Activated CD4-positive, alpha-beta memory T cell treated with anti-CD3 and anti-CD28 coated beads for 36 hours (primary cell): ENCODE results near the gene SYCE1L. TPM values are rescaled to one million over a fixed set of nuclear protein-coding genes. Genes with fewer than 3 reads are reported as not detected.
A peak's percentile ranks its signal among the peaks of the same experiment; 100 is the strongest.
"Not testable (repeated sequence)": the region's sequence is repeated elsewhere in the genome, so short reads cannot be mapped to it uniquely, and the experiment has no call there.

Experiments used
- CTCF ChIA-PET: fragments of 350-600 bp; sonication (Branson Sonifier 250); formaldehyde crosslinking; loops from one replicate; lab custom pipeline; 2021; ENCODE audit warnings: antibody characterized with exemption, inconsistent platforms; lab: Charles Lee
- POLR2A ChIA-PET: fragments of 350-600 bp; sonication (Branson Sonifier 250); formaldehyde crosslinking; loops from one replicate; lab custom pipeline; 2021; ENCODE audit warnings: antibody characterized with exemption; lab: Charles Lee
- DNase-seq: peaks from one replicate; pipeline ENCODE4 v3.0.0-alpha.2; 2020
- H3K27ac Mint-ChIP-seq: one replicate; pipeline ENCODE4 v1.8.0; 2021; ENCODE audit warnings: mixed read lengths
- H3K27me3 Mint-ChIP-seq: one replicate; pipeline ENCODE4 v1.8.0; 2021; ENCODE audit warnings: mixed read lengths
- H3K36me3 Mint-ChIP-seq: one replicate; pipeline ENCODE4 v1.8.0; 2021; ENCODE audit warnings: mixed read lengths
- H3K4me1 Mint-ChIP-seq: one replicate; pipeline ENCODE4 v1.8.0; 2021; ENCODE audit warnings: low read depth, mixed read lengths
- H3K4me3 Mint-ChIP-seq: one replicate; pipeline ENCODE4 v1.8.0; 2021; ENCODE audit warnings: mild to moderate bottlenecking, mixed read lengths
- H3K9me3 Mint-ChIP-seq: one replicate; pipeline ENCODE4 v1.8.0; 2021; ENCODE audit warnings: mixed read lengths
- intact Hi-C: fragments of 100-400 bp; cut with micrococcal nuclease; formaldehyde crosslinking; loops from one replicate; pipeline ENCODE4 v1.15.1; 2023
- total RNA-seq, 2 experiments: library from RNA; stranded (reverse); gene quantifications; one replicate each; pipeline ENCODE4 v1.2.3, GENCODE V29; 2021

Gene SYCE1L
- total RNA-seq, 2 experiments from 2014 or later = 3.9 to 5.0 TPM

- Mint-ChIP-seq H3K36me3 (no peaks in the 10 kb centered on the region), H3K27ac (no peak overlapping the region), H3K27me3 (peaks cover 32% of the 10 kb centered on the region), H3K4me3 (no peak overlapping the region), H3K9me3 (no peaks in the 10 kb centered on the region), H3K4me1 (no peaks in the 10 kb centered on the region)
- no peak for DNase-seq
- ChIA-PET POLR2A (no interaction called here), CTCF (interaction anchor here (1.2 to 4.1 kb wide), 2 partner anchors 71 to 1386 kb away, joined by 4 to 33 read pairs; no protein-coding TSS in a partner anchor)
- intact Hi-C loops = loop anchor here (10.0 kb wide), 1 partner anchor 518 kb away; no protein-coding TSS in a partner anchor
Observed at GRCh38 chr16:77172951-77173350, 26.3 kb upstream of the SYCE1L start.

GRCh38 chr16:77183137-77183536, 16.1 kb upstream of the SYCE1L start:
- POLR2A ChIA-PET = no interaction called here
- CTCF ChIA-PET = interaction anchor here (1.2 kb wide), 1 partner anchor 11 kb away, joined by 3 read pairs; no protein-coding TSS in a partner anchor
- H3K27me3 Mint-ChIP-seq = peaks cover 9% of the 10 kb centered on the region
- H3K9me3 Mint-ChIP-seq = no peaks in the 10 kb centered on the region
- no peaks in the 10 kb centered on the region for H3K36me3 Mint-ChIP-seq
- DNase-seq = no peak
- no peaks in the 10 kb centered on the region for H3K4me1 Mint-ChIP-seq
- no peak overlapping the region for H3K4me3 Mint-ChIP-seq
- H3K27ac Mint-ChIP-seq = no peak overlapping the region
- intact Hi-C loops = no loop called here

GRCh38 chr16:77186298-77186697, 12.9 kb upstream of the SYCE1L start:
- intact Hi-C loops, H3K9me3 Mint-ChIP-seq, H3K27me3 Mint-ChIP-seq, H3K4me3 Mint-ChIP-seq, DNase-seq, H3K36me3 Mint-ChIP-seq, CTCF ChIA-PET, POLR2A ChIA-PET, H3K4me1 Mint-ChIP-seq, H3K27ac Mint-ChIP-seq: not testable (repeated sequence)

GRCh38 chr16:77190190-77190477, 9.1 kb upstream of the SYCE1L start:
- H3K36me3 Mint-ChIP-seq = peaks cover 28% of the 10 kb centered on the region
- H3K4me3 Mint-ChIP-seq = peak overlapping the region; percentile 86
- peaks cover 4% of the 10 kb centered on the region for H3K27me3 Mint-ChIP-seq
- no peak for DNase-seq
- peak overlapping the region; percentile 98 for H3K27ac Mint-ChIP-seq
- intact Hi-C loops = loop anchor here (1.0 to 2.0 kb wide), 9 partner anchors 22 to 1757 kb away; partner anchors contain the start of genes CFDP1, GABARAPL2, KARS1 and NUDT7
- no peaks in the 10 kb centered on the region for H3K9me3 Mint-ChIP-seq
- ChIA-PET POLR2A (interaction anchor here (0.9 to 1.6 kb wide), 2 partner anchors 21 to 23 kb away, joined by 3 to 5 read pairs; no protein-coding TSS in a partner anchor), CTCF (no interaction called here)
- H3K4me1 Mint-ChIP-seq = peaks cover 33% of the 10 kb centered on the region

GRCh38 chr16:77190478-77191258, 8.5 kb upstream of the SYCE1L start, which contains the start of gene MON1B:
Gene MON1B, plus strand, starts transcription at chr16:77191190. Its CDS starts 296 bp downstream, at chr16:77191486.
- CTCF ChIA-PET = interaction anchor here (1.1 kb wide), 1 partner anchor 19 kb away, joined by 5 read pairs; no protein-coding TSS in a partner anchor

GRCh38 chr16:77191259-77191969, 7.8 kb upstream of the SYCE1L start:
- POLR2A ChIA-PET = interaction anchor here (0.7 to 1.6 kb wide), 3 partner anchors 20 to 1544 kb away, joined by 3 to 5 read pairs (median 5); partner anchors contain the start of genes KARS1 and TERF2IP
- Mint-ChIP-seq H3K36me3 (peaks cover 35% of the 10 kb centered on the region), H3K27me3 (no peaks in the 10 kb centered on the region), H3K4me1 (peaks cover 33% of the 10 kb centered on the region), H3K4me3 (peak overlapping the region; percentile 86), H3K9me3 (no peaks in the 10 kb centered on the region), H3K27ac (peak overlapping the region; percentile 98)
- DNase-seq = peak; percentile 44
- CTCF ChIA-PET = interaction anchor here (1.1 kb wide), 1 partner anchor 20 kb away, joined by 5 read pairs; no protein-coding TSS in a partner anchor
- intact Hi-C loops = loop anchor here (2.0 kb wide), 3 partner anchors 1545 to 1635 kb away; partner anchors contain the start of genes GABARAPL2, KARS1, TERF2IP and TMEM231

More at GRCh38 chr16:77190478-77191258, 8.5 kb upstream of the SYCE1L start, which contains the start of gene MON1B:
- intact Hi-C loops = loop anchor here (1.0 to 2.0 kb wide), 9 partner anchors 22 to 1757 kb away; partner anchors contain the start of genes CFDP1, GABARAPL2, KARS1 and NUDT7
- DNase-seq = peak; percentile 96
- peak within 1 kb of the TSS; percentile 98 for H3K27ac Mint-ChIP-seq
- peak within 1 kb of the TSS; percentile 86 for H3K4me3 Mint-ChIP-seq
- peaks cover 31% of the 10 kb centered on the region for H3K36me3 Mint-ChIP-seq
- H3K27me3 Mint-ChIP-seq = no peaks in the 10 kb centered on the region
- POLR2A ChIA-PET = interaction anchor here (0.6 to 1.6 kb wide), 5 partner anchors 19 to 1714 kb away, joined by 3 to 5 read pairs (median 4); partner anchors contain the start of genes KARS1 and TERF2IP
- H3K9me3 Mint-ChIP-seq = no peaks in the 10 kb centered on the region
- H3K4me1 Mint-ChIP-seq = peaks cover 33% of the 10 kb centered on the region

GRCh38 chr16:77193377-77193776, 5.8 kb upstream of the SYCE1L start:
- H3K9me3 Mint-ChIP-seq = no peaks in the 10 kb centered on the region
- H3K27me3 Mint-ChIP-seq = no peaks in the 10 kb centered on the region
- ChIA-PET POLR2A (no interaction called here), CTCF (no interaction called here)
- peaks cover 33% of the 10 kb centered on the region for H3K4me1 Mint-ChIP-seq
- DNase-seq = no peak
- peaks cover 47% of the 10 kb centered on the region for H3K36me3 Mint-ChIP-seq
- intact Hi-C loops = no loop called here
- no peak overlapping the region for H3K27ac Mint-ChIP-seq
- H3K4me3 Mint-ChIP-seq = no peak overlapping the region

- Mint-ChIP-seq H3K4me1 (peaks cover 30% of the 10 kb centered on the region), H3K9me3 (no peaks in the 10 kb centered on the region), H3K27ac (no peak overlapping the region), H3K27me3 (no peaks in the 10 kb centered on the region), H3K4me3 (no peak overlapping the region), H3K36me3 (peaks cover 50% of the 10 kb centered on the region)
- POLR2A ChIA-PET = no interaction called here
- CTCF ChIA-PET = no interaction called here
- intact Hi-C loops = no loop called here
- no peak for DNase-seq
Observed at GRCh38 chr16:77194295-77195231, 4.6 kb upstream of the SYCE1L start.

- no peak overlapping the region for H3K27ac Mint-ChIP-seq
- ChIA-PET POLR2A (no interaction called here), CTCF (no interaction called here)
- H3K27me3 Mint-ChIP-seq = no peaks in the 10 kb centered on the region
- peaks cover 50% of the 10 kb centered on the region for H3K36me3 Mint-ChIP-seq
- H3K9me3 Mint-ChIP-seq = no peaks in the 10 kb centered on the region
- intact Hi-C loops = no loop called here
- H3K4me3 Mint-ChIP-seq = no peak overlapping the region
- peaks cover 30% of the 10 kb centered on the region for H3K4me1 Mint-ChIP-seq
- no peak for DNase-seq
Observed at GRCh38 chr16:77195411-77195810, 3.8 kb upstream of the SYCE1L start.

- Mint-ChIP-seq H3K27ac (no peak overlapping the region), H3K27me3 (no peaks in the 10 kb centered on the region), H3K4me3 (no peak overlapping the region), H3K4me1 (peaks cover 16% of the 10 kb centered on the region), H3K9me3 (no peaks in the 10 kb centered on the region), H3K36me3 (peaks cover 37% of the 10 kb centered on the region)
- POLR2A ChIA-PET = no interaction called here
- DNase-seq = no peak
- CTCF ChIA-PET = no interaction called here
- intact Hi-C loops = no loop called here
Observed at GRCh38 chr16:77197747-77198146, 1.5 kb upstream of the SYCE1L start.

- Mint-ChIP-seq H3K27ac (no peak overlapping the region), H3K4me3 (no peak overlapping the region), H3K27me3 (no peaks in the 10 kb centered on the region), H3K4me1 (peaks cover 2% of the 10 kb centered on the region), H3K9me3 (no peaks in the 10 kb centered on the region), H3K36me3 (no peaks in the 10 kb centered on the region)
- ChIA-PET POLR2A (no interaction called here), CTCF (no interaction called here)
- no peak for DNase-seq
- intact Hi-C loops = no loop called here
Observed at GRCh38 chr16:77206533-77206932, 7.3 kb downstream of the SYCE1L start.
